Prostate gland (tissue), 2 donors: ENCODE data around the gene PTGER2.

Experiments
- CTCF ChIP-seq, 4 experiments: fragments of 200-600 bp in 2 of 4; fragments of 450-650 bp in 2 of 4; sonication (generic) in 2 of 4; IDR thresholded peaks; 1 replicate in 3 of 4; 2 replicates in 1 of 4; pipeline ENCODE4 v1.5.1; 2016 to 2019; ENCODE audit warnings: antibody characterized with exemption in 4 of 4, mild to moderate bottlenecking in 2 of 4, moderate library complexity in 2 of 4
- POLR2A ChIP-seq: fragments of 450-650 bp; IDR thresholded peaks from one replicate; pipeline ENCODE4 v1.6.1; 2016; ENCODE audit warnings: antibody characterized with exemption, mild to moderate bottlenecking
- POLR2AphosphoS5 ChIP-seq: sonication (generic); formaldehyde crosslinking; IDR thresholded peaks from one replicate; pipeline ENCODE4 v1.6.1; 2017; ENCODE audit warnings: antibody characterized with exemption

GRCh38 chr14:52303236-52303635 is 10.9 kb upstream of the PTGER2 start:
- TF ChIP-seq POLR2A (no peak), POLR2AphosphoS5 (no peak), CTCF (IDR thresholded peaks at IDR 0.05) (no peak)
